Kidney glomerular epithelial cell (primary cell): ENCODE data around the gene ITFG2.

Experiments
- DNase-seq: peaks from one replicate; lab custom pipeline; 2025; lab: John Stamatoyannopoulos, UW

ITFG2 gene

GRCh38 chr12:2832550-2833127, 20.2 kb downstream of the ITFG2 start:
- no peak for DNase-seq

GRCh38 chr12:2833327-2833726, 20.9 kb downstream of the ITFG2 start:
- DNase-seq = no peak

- DNase-seq = no peak
These were observed 21.3 kb downstream of the ITFG2 start for GRCh38 chr12:2833810-2834209.

- no peak for DNase-seq
These were observed 22.4 kb downstream of the ITFG2 start, which contains the start of gene NRIP2 for GRCh38 chr12:2834581-2835491. NRIP2 (minus strand) TSS chr12:2835035; CDS start chr12:2834983, 52 bp downstream.

GRCh38 chr12:2835691-2836403, 23.4 kb downstream of the ITFG2 start:
- no peak for DNase-seq

GRCh38 chr12:2836574-2836973, 24.1 kb downstream of the ITFG2 start:
- no peak for DNase-seq

GRCh38 chr12:2841056-2841650, 28.7 kb downstream of the ITFG2 start:
- no peak for DNase-seq

GRCh38 chr12:2842948-2843347, 30.5 kb downstream of the ITFG2 start:
- DNase-seq = no peak

- no peak for DNase-seq
These were observed 32.3 kb downstream of the ITFG2 start for GRCh38 chr12:2844786-2845185.

- no peak for DNase-seq
These were observed 32.8 kb downstream of the ITFG2 start for GRCh38 chr12:2845280-2845679.

GRCh38 chr12:2851931-2852330, 39.5 kb downstream of the ITFG2 start:
- no peak for DNase-seq

GRCh38 chr12:2853626-2854025, 41.2 kb downstream of the ITFG2 start:
- DNase-seq = peak; percentile 63

- no peak for DNase-seq
These were observed 42.4 kb downstream of the ITFG2 start for GRCh38 chr12:2854669-2855453.

GRCh38 chr12:2855546-2855945, 43.1 kb downstream of the ITFG2 start:
- DNase-seq = no peak

GRCh38 chr12:2856051-2856450, 43.6 kb downstream of the ITFG2 start:
- no peak for DNase-seq

- no peak for DNase-seq
These were observed 44.6 kb downstream of the ITFG2 start, which contains the start of gene TEX52 for GRCh38 chr12:2857021-2857431. TEX52 (minus strand) TSS chr12:2857039; CDS start chr12:2857026, 13 bp downstream.

GRCh38 chr12:2857576-2857975, 45.1 kb downstream of the ITFG2 start:
- no peak for DNase-seq

- no peak for DNase-seq
These were observed 45.9 kb downstream of the ITFG2 start for GRCh38 chr12:2858334-2858733.

GRCh38 chr12:2858944-2859421, 46.5 kb downstream of the ITFG2 start:
- no peak for DNase-seq

- DNase-seq = no peak
These were observed 47.7 kb downstream of the ITFG2 start for GRCh38 chr12:2860170-2860569.

- DNase-seq = no peak
These were observed 50.4 kb downstream of the ITFG2 start for GRCh38 chr12:2862876-2863275.
